Measurements from ENCODE around the gene RELN. TPM values are rescaled to one million over a fixed set of nuclear protein-coding genes. Genes with fewer than 3 reads are reported as not detected.

Gene RELN
- total RNA-seq, 4 donors from 2014 or later, result 2.2 to 8.6 (median 3.5) TPM

DNA sequence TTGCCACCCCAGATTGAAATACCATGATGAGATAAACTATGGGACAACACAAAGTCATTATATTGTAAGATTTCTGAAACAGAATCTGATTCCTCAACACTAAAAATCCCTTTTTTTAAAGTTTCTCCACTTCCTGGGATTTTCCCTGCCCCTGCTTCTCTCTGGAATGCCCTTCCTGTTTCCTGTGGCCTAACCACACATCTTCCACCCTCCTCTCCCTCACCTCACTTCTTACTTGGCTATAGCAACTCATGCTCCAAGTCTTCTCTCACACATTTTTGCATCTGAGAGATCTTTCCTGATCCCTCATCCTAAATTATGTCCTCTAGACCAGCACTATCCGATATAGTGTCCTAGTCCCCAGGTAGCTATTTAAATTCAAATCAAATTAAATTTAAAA is 4.1 kb upstream of the RELN start:
- Histone ChIP-seq H3K4me1 (peaks cover 0 to 21% (median 3%) of the 10 kb centered on the region in 3 donors), H3K9me3 (no peaks in the 10 kb centered on the region), H3K27ac (no peak overlapping the region), H3K4me3 (no peak overlapping the region), H3K36me3 (no peaks in the 10 kb centered on the region), H3K27me3 (peaks cover 39% of the 10 kb centered on the region)
- no peak for ATAC-seq
- TF ChIP-seq, protein P1, sequence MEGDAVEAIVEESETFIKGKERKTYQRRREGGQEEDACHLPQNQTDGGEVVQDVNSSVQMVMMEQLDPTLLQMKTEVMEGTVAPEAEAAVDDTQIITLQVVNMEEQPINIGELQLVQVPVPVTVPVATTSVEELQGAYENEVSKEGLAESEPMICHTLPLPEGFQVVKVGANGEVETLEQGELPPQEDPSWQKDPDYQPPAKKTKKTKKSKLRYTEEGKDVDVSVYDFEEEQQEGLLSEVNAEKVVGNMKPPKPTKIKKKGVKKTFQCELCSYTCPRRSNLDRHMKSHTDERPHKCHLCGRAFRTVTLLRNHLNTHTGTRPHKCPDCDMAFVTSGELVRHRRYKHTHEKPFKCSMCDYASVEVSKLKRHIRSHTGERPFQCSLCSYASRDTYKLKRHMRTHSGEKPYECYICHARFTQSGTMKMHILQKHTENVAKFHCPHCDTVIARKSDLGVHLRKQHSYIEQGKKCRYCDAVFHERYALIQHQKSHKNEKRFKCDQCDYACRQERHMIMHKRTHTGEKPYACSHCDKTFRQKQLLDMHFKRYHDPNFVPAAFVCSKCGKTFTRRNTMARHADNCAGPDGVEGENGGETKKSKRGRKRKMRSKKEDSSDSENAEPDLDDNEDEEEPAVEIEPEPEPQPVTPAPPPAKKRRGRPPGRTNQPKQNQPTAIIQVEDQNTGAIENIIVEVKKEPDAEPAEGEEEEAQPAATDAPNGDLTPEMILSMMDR (IDR thresholded peaks at IDR 0.05), result no peak
- no peak for TF ChIP-seq EP300 (IDR thresholded peaks at IDR 0.05)
- no peak for TF ChIP-seq POLR2A (IDR thresholded peaks at IDR 0.05)
- WGBS, 2 donors (ENCODE audit: low coverage in 1 of 2), result 93% methylated on average over 1 of the region's 1 CpG; no CpG with 5 or more reads in 1 of the 2 donors

DNA sequence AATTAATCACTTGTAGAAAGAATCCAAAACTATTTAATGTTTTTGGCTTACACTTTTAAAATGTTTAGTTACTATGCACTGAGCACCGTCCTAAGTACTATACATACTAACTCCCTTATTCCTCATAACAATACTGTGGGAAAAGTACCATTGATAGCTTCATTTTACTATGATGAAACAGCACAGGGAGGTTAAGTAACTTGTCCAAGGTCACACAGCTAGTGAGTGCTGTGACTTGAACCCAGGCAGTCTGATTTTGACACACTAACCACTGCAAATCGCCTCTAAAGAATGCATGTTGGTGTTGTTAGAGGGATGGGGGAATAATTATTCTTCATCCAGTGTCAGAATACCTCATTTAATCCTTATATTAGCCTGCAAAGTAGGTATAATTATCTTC is 1.9 kb upstream of the RELN start:
- Histone ChIP-seq H3K27me3 (peaks cover 52% of the 10 kb centered on the region), H3K4me3 (no peak overlapping the region), H3K9me3 (no peaks in the 10 kb centered on the region), H3K4me1 (peaks cover 0 to 23% (median 3%) of the 10 kb centered on the region in 3 donors), H3K27ac (no peak overlapping the region), H3K36me3 (no peaks in the 10 kb centered on the region)
- no peak for ATAC-seq
- TF ChIP-seq POLR2A (IDR thresholded peaks at IDR 0.05) (no peak), EP300 (IDR thresholded peaks at IDR 0.05) (no peak), POLR2AphosphoS5 (IDR thresholded peaks at IDR 0.05) (no peak)
- TF ChIP-seq, protein P1 (IDR thresholded peaks at IDR 0.05), result no peak
- WGBS, 2 donors (ENCODE audit: low coverage in 1 of 2), result 67 to 68% methylated on average over 2 of the region's 2 CpGs

DNA sequence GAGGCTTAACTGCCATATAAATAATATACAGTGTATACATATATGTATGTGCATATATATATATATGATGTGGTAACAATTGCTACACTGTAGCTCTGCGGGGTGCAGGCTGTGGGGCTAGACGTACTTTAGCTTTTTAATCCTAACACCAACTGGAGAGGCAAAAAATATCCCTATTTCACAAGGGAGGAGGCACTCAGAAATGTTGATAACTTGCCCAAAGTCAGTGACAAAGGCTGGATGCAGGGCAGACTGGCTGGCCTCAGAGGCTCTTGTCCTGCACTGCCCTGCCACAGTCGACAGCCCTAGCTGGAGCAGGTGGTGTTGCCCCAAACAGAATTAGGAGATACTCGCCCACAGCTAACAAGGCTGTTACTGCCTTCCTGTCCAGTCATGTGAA is 1.5 kb upstream of the RELN start:
- ATAC-seq, result no peak
- Histone ChIP-seq H3K4me1 (peaks cover 0 to 23% (median 3%) of the 10 kb centered on the region in 3 donors), H3K4me3 (peak overlapping the region in 1 of 2 donors; percentile 53), H3K27me3 (peaks cover 53% of the 10 kb centered on the region), H3K9me3 (no peaks in the 10 kb centered on the region), H3K36me3 (no peaks in the 10 kb centered on the region), H3K27ac (peak overlapping the region in 1 of 4 donors; percentile 71)
- WGBS, 2 donors (ENCODE audit: low coverage in 1 of 2), result 41 to 50% methylated on average over 2 to 4 of the region's 4 CpGs
- no peak for TF ChIP-seq POLR2A (IDR thresholded peaks at IDR 0.05)
- no peak for TF ChIP-seq EP300 (IDR thresholded peaks at IDR 0.05)
- TF ChIP-seq, protein P1 (IDR thresholded peaks at IDR 0.05), result no peak
- TF ChIP-seq POLR2AphosphoS5 (IDR thresholded peaks at IDR 0.05), result no peak

DNA sequence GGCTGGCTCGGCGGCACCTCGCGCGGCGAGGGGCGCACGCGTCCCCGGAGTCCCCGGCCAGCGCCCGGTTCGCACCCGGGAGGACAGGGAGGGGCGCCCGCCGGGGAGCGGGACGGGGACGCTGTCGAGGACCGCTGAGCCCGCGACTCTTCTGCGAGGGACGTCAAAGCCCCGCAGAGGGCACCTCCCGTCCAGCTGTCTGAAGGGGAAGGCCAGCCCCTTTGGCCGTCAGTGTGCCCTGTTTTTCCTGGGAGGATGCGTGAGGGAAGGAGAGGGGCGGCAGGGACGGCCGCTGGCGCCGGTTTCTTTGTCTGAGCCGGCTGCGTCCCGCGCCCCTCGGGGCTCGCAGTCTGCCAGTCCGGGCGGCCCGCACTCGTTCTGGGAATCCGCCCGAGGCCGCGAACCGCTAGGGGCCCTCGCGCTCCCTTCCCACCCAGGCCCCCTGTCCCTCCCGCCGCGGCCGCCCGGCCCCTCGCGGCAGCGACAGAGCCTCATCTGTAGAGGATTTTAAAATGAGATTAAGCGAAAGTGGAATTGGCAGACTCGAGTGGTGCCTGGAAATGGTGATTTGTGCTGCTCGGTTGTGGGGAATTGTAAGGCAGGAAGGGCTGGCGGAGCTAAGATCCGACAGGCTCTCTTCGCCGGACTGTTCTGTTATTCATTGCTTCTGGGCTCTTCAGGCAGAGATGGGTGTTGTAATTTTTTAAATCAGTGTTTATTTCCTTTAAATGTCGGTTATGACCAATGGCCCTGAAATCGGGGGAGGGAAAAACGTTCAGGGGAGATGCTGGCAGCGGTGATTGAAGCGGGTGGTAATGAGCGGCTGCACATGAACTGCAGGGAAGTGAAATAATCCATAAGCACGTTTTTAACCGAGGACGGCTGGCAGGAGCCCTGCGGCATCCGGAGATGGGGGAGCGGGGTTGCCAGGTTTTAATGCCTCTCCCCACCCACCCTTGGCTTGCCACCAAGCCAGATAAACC is 618 bp upstream of the RELN start:
- H3K9me3 ChIP-seq, result no peaks in the 10 kb centered on the region
- no peaks in the 10 kb centered on the region for H3K36me3 ChIP-seq
- ATAC-seq, result peak; percentile 29
- H3K4me1 ChIP-seq, result peaks cover 0 to 23% (median 3%) of the 10 kb centered on the region in 3 donors
- H3K27ac ChIP-seq, result peak overlapping the region in 3 of 4 donors; percentile 46 to 71 (median 62)
- peaks cover 62% of the 10 kb centered on the region for H3K27me3 ChIP-seq
- 0% methylated on average over 10 to 11 of the region's 80 CpGs for WGBS, 2 donors (ENCODE audit: low coverage in 1 of 2)
- TF ChIP-seq, protein P1 (IDR thresholded peaks at IDR 0.05), result peak in 1 of 4 experiments; percentile 17
- TF ChIP-seq POLR2A (IDR thresholded peaks at IDR 0.05) (no peak), EP300 (IDR thresholded peaks at IDR 0.05) (no peak), POLR2AphosphoS5 (IDR thresholded peaks at IDR 0.05) (no peak)
- H3K4me3 ChIP-seq, result peak overlapping the region; percentile 36 to 53

Measured in gastroesophageal sphincter (tissue), 4 donors.